ENCODE data around the gene UVRAG.

- TF ChIP-seq CTCF (IDR thresholded peaks at IDR 0.05) (no peak), POLR2A (IDR thresholded peaks at IDR 0.05) (no peak), EP300 (IDR thresholded peaks at IDR 0.05) (no peak)
Measured at GRCh38 chr11:76044750-76045320, 229.8 kb downstream of the UVRAG start.

Data from upper lobe of left lung (tissue), 4 donors.